Breast epithelium (tissue), 4 donors: ENCODE measurements around the gene KRTAP10-5. TPM values are rescaled to one million over a fixed set of nuclear protein-coding genes. Genes with fewer than 3 reads are reported as not detected.
A peak's percentile ranks its signal among the peaks of the same experiment; 100 is the strongest.

ENCODE experiments used
- DNase-seq, 2 donors: peaks; one replicate each; pipeline ENCODE4 v3.0.0-alpha.2; 2019; ENCODE audit warnings: low spot score in 2 of 2
- H3K27ac ChIP-seq, 2 donors: fragments of 200-600 bp; sonication (generic) in 1 of 2; one replicate each; pipeline ENCODE4 v1.5.1; 2016 to 2019; ENCODE audit warnings: mild to moderate bottlenecking in 1 of 2
- H3K27me3 ChIP-seq, 2 donors: fragments of 200-600 bp; sonication (generic) in 1 of 2; one replicate each; pipeline versions ENCODE4 v1.5.1 to v1.6.0; 2017 to 2019; ENCODE audit warnings: control low read depth in 1 of 2, mild to moderate bottlenecking in 1 of 2
- H3K36me3 ChIP-seq: fragments of 200-600 bp; one replicate; pipeline ENCODE4 v1.5.1; 2019
- H3K4me1 ChIP-seq, 2 donors: fragments of 200-600 bp; sonication (generic); one replicate each; pipeline ENCODE4 v1.5.1; 2016 to 2019; ENCODE audit warnings: control low read depth in 1 of 2
- H3K4me3 ChIP-seq, 3 donors: fragments of 200-600 bp; sonication (generic); 1 replicate in 2 of 3; 2 replicates in 1 of 3; pipeline ENCODE4 v1.5.1; 2016 to 2019; ENCODE audit warnings: mild to moderate bottlenecking in 3 of 3, moderate library complexity in 2 of 3
- H3K9me3 ChIP-seq, 2 donors: fragments of 200-600 bp; sonication (generic) in 1 of 2; one replicate each; pipeline ENCODE4 v1.5.1; 2016 to 2019; ENCODE audit warnings: control low read depth in 1 of 2
- POLR2A ChIP-seq: fragments of 450-650 bp; IDR thresholded peaks from one replicate; pipeline ENCODE4 v1.6.1; 2016; ENCODE audit warnings: antibody characterized with exemption, mild to moderate bottlenecking, moderate library complexity
- POLR2AphosphoS5 ChIP-seq, 3 donors: sonication (generic); formaldehyde crosslinking; IDR thresholded peaks; one replicate each; pipeline ENCODE4 v1.6.1; 2017; ENCODE audit warnings: antibody characterized with exemption in 3 of 3
- intact Hi-C: fragments of 100-400 bp; cut with DNase I; formaldehyde crosslinking; loops from one replicate; pipeline ENCODE4 v1.15.1; 2023; ENCODE audit warnings: low total_unique reads
- total RNA-seq, 3 donors: library from RNA; depleted of rRNA; stranded (reverse); fragments of >200 nt; gene quantifications; one replicate each; pipeline ENCODE4 v1.1.0, GENCODE V29; 2016
- TF ChIP-seq, protein P1 (sequence below), 3 donors: fragments of 450-650 bp; IDR thresholded peaks; one replicate each; pipeline ENCODE4 v1.5.1; 2016 to 2017; ENCODE audit warnings: antibody characterized with exemption in 3 of 3, mild to moderate bottlenecking in 3 of 3, moderate library complexity in 3 of 3

The KRTAP10-5 gene
- total RNA-seq, 3 donors from 2014 or later: not detected

DNA sequence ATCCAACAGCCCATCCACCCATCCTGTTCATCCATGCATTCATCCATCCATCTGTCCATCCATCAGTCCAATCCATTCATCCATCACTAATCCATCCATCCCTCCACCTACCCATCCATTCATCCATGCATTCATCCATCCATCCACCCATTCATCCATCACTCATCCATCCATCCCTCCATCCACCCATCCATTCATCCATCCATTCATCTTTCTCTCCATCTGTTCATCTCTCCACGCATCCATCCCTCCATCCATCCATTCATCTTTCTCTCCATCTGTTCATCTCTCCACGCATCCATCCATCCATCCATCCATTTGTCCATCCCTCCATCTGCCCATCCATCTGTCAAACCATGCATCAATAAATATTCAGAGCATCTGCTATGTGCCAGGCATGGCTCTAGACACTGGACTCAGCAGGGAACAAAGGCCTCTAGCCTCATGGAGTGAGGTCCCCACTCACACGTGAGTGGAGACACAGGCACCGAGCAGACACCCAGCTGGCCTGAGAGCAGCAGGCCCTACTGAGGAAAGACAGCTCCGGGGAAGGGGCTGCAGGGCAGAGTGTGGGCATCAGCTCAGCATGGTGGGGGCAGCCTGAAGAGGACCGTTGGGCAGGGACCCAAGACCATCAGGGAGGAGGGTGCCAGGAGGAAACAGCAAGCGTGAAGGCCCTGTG, 50.0 kb downstream of the KRTAP10-5 start:
- TF ChIP-seq POLR2A: no peak
- H3K36me3 ChIP-seq: no peaks in the 10 kb centered on the region
- no peaks in the 10 kb centered on the region for H3K4me1 ChIP-seq
- no peak overlapping the region for H3K4me3 ChIP-seq
- H3K27ac ChIP-seq: no peak overlapping the region
- H3K9me3 ChIP-seq: no peaks in the 10 kb centered on the region
- peak in 1 of 2 donors; percentile 31 for DNase-seq
- intact Hi-C loops: no loop called here
- H3K27me3 ChIP-seq: peaks cover 0 to 17% of the 10 kb centered on the region in 2 donors

DNA sequence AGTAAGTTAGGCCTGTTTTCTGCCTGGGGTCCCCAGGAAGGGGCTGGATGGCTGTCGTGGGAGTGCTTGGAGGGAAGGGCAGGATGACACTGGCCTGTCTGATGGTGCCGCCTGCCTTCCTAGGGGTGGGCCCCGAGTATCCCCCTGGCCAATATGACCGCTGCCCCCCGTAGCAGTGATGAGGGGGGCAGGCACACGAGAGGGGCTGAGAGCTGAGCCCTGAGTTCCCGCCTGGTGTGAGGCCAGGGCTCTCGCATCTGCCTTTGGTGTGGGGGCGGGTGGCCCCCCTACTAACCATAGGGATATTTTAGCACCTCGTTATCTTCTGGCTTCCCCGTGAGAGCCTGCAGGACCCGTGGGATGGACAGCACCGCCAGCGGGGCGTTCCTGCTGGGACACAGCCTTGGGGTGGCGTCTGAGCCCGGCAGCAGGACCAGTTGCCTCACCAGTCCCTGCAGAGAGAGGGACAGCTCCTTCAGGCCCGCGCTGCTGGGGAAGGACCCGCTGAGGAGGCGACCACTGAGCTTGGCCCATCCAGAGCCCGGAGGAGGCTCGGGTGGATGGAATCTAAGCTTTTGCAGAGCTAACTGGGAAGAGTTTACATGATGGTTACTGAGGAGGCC, 50.8 kb downstream of the KRTAP10-5 start:
- no peak overlapping the region for H3K27ac ChIP-seq
- H3K4me3 ChIP-seq: no peak overlapping the region
- peaks cover 0 to 17% of the 10 kb centered on the region in 2 donors for H3K27me3 ChIP-seq
- no peak for TF ChIP-seq POLR2A
- TF ChIP-seq POLR2AphosphoS5 (IDR thresholded peaks at IDR 0.05): no peak
- TF ChIP-seq, protein P1, sequence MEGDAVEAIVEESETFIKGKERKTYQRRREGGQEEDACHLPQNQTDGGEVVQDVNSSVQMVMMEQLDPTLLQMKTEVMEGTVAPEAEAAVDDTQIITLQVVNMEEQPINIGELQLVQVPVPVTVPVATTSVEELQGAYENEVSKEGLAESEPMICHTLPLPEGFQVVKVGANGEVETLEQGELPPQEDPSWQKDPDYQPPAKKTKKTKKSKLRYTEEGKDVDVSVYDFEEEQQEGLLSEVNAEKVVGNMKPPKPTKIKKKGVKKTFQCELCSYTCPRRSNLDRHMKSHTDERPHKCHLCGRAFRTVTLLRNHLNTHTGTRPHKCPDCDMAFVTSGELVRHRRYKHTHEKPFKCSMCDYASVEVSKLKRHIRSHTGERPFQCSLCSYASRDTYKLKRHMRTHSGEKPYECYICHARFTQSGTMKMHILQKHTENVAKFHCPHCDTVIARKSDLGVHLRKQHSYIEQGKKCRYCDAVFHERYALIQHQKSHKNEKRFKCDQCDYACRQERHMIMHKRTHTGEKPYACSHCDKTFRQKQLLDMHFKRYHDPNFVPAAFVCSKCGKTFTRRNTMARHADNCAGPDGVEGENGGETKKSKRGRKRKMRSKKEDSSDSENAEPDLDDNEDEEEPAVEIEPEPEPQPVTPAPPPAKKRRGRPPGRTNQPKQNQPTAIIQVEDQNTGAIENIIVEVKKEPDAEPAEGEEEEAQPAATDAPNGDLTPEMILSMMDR (IDR thresholded peaks at IDR 0.05): no peak
- intact Hi-C loops: loop anchor here (10.0 kb wide), 1 partner anchor 145 kb away; no protein-coding TSS in a partner anchor
- H3K9me3 ChIP-seq: no peaks in the 10 kb centered on the region
- no peaks in the 10 kb centered on the region for H3K4me1 ChIP-seq
- DNase-seq: peak in 1 of 2 donors; percentile 30
- H3K36me3 ChIP-seq: no peaks in the 10 kb centered on the region

Other genes starting within 250 kb of the KRTAP10-5 start
- gene CFAP410, start 241.2 kb downstream of the KRTAP10-5 start, total RNA-seq: 10 to 100 TPM; 22.2 to 31.1 (median 27.8) TPM
- 1 to 10 TPM; 4.3 to 7.9 (median 7.2) TPM for gene TRPM2, start 227.0 kb downstream of the KRTAP10-5 start, total RNA-seq
- 1 to 10 TPM; 1.6 to 6.4 (median 2.0) TPM for gene LRRC3, start 125.1 kb downstream of the KRTAP10-5 start, total RNA-seq
- not detected for gene KRTAP10-1, start 40.4 kb downstream of the KRTAP10-5 start, total RNA-seq
- gene KRTAP10-2, start 29.1 kb downstream of the KRTAP10-5 start, total RNA-seq: not detected
- not detected for gene KRTAP10-3, start 21.8 kb downstream of the KRTAP10-5 start, total RNA-seq
- gene KRTAP10-4, start 6.9 kb downstream of the KRTAP10-5 start, total RNA-seq: not detected
- gene KRTAP10-6, start 11.9 kb upstream of the KRTAP10-5 start, total RNA-seq: not detected
- not detected for gene KRTAP10-7, start 20.0 kb upstream of the KRTAP10-5 start, total RNA-seq
- gene KRTAP10-8, start 31.5 kb upstream of the KRTAP10-5 start, total RNA-seq: not detected
- not detected for gene KRTAP10-9, start 46.5 kb upstream of the KRTAP10-5 start, total RNA-seq
- not detected for gene KRTAP10-10, start 56.8 kb upstream of the KRTAP10-5 start, total RNA-seq
- not detected for gene KRTAP10-11, start 65.8 kb upstream of the KRTAP10-5 start, total RNA-seq
- not detected for gene KRTAP12-4, start 74.1 kb upstream of the KRTAP10-5 start, total RNA-seq
- not detected for gene KRTAP12-3, start 77.3 kb upstream of the KRTAP10-5 start, total RNA-seq
- not detected for gene KRTAP12-2, start 86.3 kb upstream of the KRTAP10-5 start, total RNA-seq
- gene KRTAP12-1, start 101.6 kb upstream of the KRTAP10-5 start, total RNA-seq: not detected
- not detected for gene KRTAP10-12, start 116.6 kb upstream of the KRTAP10-5 start, total RNA-seq
- under 1 TPM in 1 of 3 donors, not detected in 2; 0.15 TPM for gene TSPEAR, start 131.0 kb upstream of the KRTAP10-5 start, total RNA-seq
- 100 to 1,000 TPM in 1 of 3 donors, 10 to 100 TPM in 2; 84.8 to 128 (median 99.2) TPM for gene UBE2G2, start 221.2 kb upstream of the KRTAP10-5 start, total RNA-seq
- gene SUMO3, start 237.5 kb upstream of the KRTAP10-5 start, total RNA-seq: 10 to 100 TPM; 64.2 to 64.8 (median 64.4) TPM